Choroid plexus epithelial cell (primary cell): ENCODE measurements around the gene CCDC136.

Experiments used
- DNase-seq: peaks from one replicate; pipeline ENCODE4 v3.0.0-alpha.2; 2010; ENCODE audit warnings: low read depth
- H3K4me3 ChIP-seq: 2 replicates; pipeline ENCODE4 v1.5.1; 2011; ENCODE audit warnings: low read depth, mild to moderate bottlenecking, control low read depth, low read length, moderate library complexity
- TF ChIP-seq, protein P1 (sequence below): conservative IDR thresholded peaks from 2 replicates; pipeline ENCODE4 v1.5.1; 2011; ENCODE audit warnings: low read depth, mild to moderate bottlenecking, control low read depth, inconsistent platforms, low read length, moderate library complexity

CCDC136 gene

DNA sequence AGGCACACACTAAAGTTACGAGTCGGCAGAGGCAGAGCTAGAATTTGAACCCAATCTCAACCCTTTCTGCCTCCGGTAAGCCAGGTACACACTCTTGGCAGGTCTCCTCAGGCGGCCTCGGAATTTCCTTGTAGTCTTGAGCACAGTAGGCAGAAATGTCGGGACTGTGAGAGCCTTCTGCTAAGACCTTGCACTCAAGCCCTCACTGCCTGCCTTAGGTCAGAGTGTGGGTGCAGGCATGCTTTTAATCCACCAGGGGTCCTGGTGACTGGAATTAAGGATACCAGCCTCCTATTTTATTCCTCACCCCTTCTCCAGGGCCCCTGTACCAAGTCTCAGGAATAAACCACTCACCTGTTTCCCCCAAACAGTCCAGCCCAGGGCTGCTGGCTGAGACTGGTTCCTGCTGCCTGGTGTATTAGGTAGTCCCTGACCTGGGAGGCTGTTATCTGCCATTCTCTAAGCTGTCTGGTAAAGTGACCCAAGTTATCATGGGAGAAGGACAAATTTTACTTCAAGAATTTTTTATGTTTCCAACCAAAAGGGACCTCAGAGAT lies 71.7 kb downstream of the CCDC136 start:
- DNase-seq, result peak; percentile 82
- peak overlapping the region; percentile 95 for H3K4me3 ChIP-seq
- TF ChIP-seq, protein P1, sequence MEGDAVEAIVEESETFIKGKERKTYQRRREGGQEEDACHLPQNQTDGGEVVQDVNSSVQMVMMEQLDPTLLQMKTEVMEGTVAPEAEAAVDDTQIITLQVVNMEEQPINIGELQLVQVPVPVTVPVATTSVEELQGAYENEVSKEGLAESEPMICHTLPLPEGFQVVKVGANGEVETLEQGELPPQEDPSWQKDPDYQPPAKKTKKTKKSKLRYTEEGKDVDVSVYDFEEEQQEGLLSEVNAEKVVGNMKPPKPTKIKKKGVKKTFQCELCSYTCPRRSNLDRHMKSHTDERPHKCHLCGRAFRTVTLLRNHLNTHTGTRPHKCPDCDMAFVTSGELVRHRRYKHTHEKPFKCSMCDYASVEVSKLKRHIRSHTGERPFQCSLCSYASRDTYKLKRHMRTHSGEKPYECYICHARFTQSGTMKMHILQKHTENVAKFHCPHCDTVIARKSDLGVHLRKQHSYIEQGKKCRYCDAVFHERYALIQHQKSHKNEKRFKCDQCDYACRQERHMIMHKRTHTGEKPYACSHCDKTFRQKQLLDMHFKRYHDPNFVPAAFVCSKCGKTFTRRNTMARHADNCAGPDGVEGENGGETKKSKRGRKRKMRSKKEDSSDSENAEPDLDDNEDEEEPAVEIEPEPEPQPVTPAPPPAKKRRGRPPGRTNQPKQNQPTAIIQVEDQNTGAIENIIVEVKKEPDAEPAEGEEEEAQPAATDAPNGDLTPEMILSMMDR, result peak; percentile 74

DNA sequence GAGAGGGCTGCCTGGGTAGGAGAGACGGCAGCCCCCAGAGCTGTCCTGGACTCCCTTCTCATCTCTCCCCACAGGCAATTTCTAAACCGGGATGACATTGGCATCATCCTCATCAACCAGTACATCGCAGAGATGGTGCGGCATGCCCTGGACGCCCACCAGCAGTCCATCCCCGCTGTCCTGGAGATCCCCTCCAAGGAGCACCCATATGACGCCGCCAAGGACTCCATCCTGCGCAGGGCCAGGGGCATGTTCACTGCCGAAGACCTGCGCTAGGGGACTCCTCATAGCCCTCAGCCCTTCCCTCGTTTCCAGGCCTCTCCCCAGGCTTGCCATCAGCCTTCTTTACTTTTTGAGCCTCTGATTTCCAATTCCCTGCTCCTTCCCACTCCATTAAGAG lies 73.5 kb downstream of the CCDC136 start:
- no peak overlapping the region for H3K4me3 ChIP-seq
- TF ChIP-seq, protein P1, result no peak
- DNase-seq, result no peak

DNA sequence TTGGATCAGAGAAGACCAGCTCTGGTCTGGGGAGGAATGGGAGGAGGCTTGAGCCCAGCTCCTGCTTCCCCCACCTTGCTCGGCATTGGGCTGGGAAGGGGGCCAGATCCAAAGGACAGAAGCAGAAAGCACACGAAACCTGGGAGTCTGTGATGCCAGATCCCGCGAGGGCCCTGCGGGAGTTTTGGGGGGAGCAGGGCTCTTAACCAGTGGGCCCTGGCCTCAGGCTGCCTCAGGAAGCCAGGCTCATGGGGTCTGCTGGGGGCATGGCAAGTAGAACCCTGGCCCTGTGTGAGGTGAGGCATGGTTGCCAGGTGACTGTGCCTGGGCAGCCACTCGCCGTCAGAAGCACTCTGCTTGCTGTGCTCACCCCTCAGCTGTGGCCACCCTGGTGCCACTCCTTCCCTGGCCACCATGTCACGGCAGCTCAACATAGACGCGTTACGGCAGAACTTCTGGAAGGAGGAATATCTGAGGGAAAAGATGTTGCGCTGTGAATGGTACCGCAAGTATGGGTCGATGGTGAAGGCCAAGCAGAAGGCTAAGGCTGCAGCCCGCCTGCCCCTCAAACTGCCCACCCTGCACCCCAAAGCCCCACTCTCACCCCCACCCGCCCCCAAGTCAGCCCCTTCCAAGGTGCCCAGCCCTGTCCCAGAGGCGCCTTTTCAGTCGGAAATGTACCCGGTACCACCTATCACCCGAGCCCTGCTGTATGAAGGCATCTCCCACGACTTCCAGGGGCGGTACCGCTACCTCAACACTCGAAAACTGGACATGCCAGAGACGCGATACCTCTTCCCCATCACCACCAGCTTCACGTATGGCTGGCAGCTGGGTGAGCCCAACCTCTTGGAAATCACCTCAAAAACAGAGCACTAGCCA lies 74.5 kb downstream of the CCDC136 start:
- DNase-seq, result no peak

DNA sequence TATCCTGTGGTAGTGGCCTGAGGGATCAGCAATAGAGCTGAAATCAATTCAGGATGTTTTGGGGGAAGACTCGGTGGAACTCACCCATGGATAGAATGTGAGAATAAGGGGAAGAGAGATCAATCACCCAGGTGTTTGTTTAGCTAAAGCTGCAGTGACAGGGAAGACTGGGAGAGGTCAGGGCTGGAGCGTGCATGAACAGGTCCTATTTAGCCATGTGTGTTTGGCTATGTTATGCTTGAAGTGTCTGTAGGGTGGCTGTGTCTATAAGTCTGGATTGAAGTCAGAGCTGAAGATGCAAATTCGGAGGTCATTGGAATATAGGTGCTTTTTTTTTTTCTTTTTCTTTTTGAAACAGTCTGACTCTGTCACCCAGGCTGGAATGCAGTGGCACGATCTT lies 75.5 kb downstream of the CCDC136 start:
- no peak overlapping the region for H3K4me3 ChIP-seq
- TF ChIP-seq, protein P1, result no peak
- no peak for DNase-seq

More for the DNA sequence above, 74.5 kb downstream of the CCDC136 start:
- no peak overlapping the region for H3K4me3 ChIP-seq
- TF ChIP-seq, protein P1, result no peak

- DNase-seq, result peak; percentile 32
- no peak overlapping the region for H3K4me3 ChIP-seq
- TF ChIP-seq, protein P1, result no peak
Observed at GRCh38 chr7:128867842-128868623, 76.3 kb downstream of the CCDC136 start.

GRCh38 chr7:128868624-128869137 lies 76.9 kb downstream of the CCDC136 start:
- TF ChIP-seq, protein P1, result no peak
- no peak for DNase-seq
- no peak overlapping the region for H3K4me3 ChIP-seq
